Measurements from ENCODE around the gene DDX51. TPM values are rescaled to one million over a fixed set of nuclear protein-coding genes. Genes with fewer than 3 reads are reported as not detected.

Gene DDX51
- total RNA-seq, 1 experiment from 2014 or later: 29.3 TPM

DNA sequence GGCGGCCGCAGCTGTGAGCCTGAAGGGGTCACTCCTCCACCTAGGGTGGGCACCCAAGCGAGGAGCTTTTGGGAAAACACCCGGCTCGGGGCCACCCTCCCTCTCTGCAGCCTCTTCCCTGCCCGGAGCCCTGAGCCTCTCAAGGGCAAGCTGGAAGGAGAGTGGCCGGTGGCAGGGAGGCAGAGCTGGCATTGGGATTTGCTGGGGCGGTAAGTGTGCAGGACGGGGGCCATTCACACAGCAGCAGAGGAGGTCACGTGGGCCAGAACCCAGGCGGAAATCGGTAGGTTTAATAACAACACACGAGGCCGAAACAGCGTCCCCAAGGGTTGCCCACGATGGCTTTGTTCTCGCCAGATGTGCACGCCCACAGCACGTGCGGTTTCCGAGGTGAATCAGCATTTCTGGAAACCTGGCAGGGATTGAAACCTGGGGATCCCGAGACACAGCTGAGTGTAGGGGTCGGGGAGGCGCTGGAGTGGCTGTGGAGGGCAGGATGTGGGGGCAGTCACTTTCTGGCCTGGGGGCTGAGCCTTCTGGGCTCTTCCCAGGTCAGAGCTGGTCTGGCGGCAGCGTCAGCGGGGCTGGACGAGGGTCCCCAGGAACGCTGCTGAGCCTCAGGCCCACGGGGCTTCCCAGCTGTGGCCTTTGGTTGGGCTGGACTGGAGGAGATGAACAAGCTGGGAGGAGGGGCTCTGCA is 23.6 kb upstream of the DDX51 start:
- H3K27me3 ChIP-seq (ENCODE audit: control insufficient read depth, insufficient read depth, low read length): no peaks in the 10 kb centered on the region
- no peak overlapping the region for H3K27ac ChIP-seq (ENCODE audit: low read length)
- no peaks in the 10 kb centered on the region for H3K9me3 ChIP-seq (ENCODE audit: control insufficient read depth, insufficient read depth, low read depth, low read length)
- intact Hi-C loops (cut with micrococcal nuclease; ENCODE audit: unreplicated experiment): no loop called here
- TF ChIP-seq, protein P1, sequence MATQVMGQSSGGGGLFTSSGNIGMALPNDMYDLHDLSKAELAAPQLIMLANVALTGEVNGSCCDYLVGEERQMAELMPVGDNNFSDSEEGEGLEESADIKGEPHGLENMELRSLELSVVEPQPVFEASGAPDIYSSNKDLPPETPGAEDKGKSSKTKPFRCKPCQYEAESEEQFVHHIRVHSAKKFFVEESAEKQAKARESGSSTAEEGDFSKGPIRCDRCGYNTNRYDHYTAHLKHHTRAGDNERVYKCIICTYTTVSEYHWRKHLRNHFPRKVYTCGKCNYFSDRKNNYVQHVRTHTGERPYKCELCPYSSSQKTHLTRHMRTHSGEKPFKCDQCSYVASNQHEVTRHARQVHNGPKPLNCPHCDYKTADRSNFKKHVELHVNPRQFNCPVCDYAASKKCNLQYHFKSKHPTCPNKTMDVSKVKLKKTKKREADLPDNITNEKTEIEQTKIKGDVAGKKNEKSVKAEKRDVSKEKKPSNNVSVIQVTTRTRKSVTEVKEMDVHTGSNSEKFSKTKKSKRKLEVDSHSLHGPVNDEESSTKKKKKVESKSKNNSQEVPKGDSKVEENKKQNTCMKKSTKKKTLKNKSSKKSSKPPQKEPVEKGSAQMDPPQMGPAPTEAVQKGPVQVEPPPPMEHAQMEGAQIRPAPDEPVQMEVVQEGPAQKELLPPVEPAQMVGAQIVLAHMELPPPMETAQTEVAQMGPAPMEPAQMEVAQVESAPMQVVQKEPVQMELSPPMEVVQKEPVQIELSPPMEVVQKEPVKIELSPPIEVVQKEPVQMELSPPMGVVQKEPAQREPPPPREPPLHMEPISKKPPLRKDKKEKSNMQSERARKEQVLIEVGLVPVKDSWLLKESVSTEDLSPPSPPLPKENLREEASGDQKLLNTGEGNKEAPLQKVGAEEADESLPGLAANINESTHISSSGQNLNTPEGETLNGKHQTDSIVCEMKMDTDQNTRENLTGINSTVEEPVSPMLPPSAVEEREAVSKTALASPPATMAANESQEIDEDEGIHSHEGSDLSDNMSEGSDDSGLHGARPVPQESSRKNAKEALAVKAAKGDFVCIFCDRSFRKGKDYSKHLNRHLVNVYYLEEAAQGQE (IDR thresholded peaks at IDR 0.05; ENCODE audit: insufficient read depth in 1 of 2, low read depth in 2 of 2, low read length in 1 of 2): no peak
- TF ChIP-seq POLR2AphosphoS5 (IDR thresholded peaks at IDR 0.05; ENCODE audit: low read depth, low read length): no peak
- CTCF ChIA-PET: no interaction called here
- no peaks in the 10 kb centered on the region for H3K36me3 ChIP-seq (ENCODE audit: control insufficient read depth, insufficient read depth, low read length)
- H3K4me1 ChIP-seq (ENCODE audit: control insufficient read depth, insufficient read depth, low read length): peaks cover 11% of the 10 kb centered on the region
- in situ Hi-C loops (cut with HindIII; ENCODE audit: low pct_unique_long_range_greater_than_20kb, low sequenced_read_pairs): no loop called here
- POLR2A ChIA-PET: no interaction called here
- no peak overlapping the region for H3K4me3 ChIP-seq (ENCODE audit: low read depth in 2 of 2, low read length in 2 of 2)
- BruUV-seq (replicated peaks): no TSS peak
- no peak for DNase-seq (ENCODE audit: low read depth, low spot score)
- no peak for ATAC-seq

DNA sequence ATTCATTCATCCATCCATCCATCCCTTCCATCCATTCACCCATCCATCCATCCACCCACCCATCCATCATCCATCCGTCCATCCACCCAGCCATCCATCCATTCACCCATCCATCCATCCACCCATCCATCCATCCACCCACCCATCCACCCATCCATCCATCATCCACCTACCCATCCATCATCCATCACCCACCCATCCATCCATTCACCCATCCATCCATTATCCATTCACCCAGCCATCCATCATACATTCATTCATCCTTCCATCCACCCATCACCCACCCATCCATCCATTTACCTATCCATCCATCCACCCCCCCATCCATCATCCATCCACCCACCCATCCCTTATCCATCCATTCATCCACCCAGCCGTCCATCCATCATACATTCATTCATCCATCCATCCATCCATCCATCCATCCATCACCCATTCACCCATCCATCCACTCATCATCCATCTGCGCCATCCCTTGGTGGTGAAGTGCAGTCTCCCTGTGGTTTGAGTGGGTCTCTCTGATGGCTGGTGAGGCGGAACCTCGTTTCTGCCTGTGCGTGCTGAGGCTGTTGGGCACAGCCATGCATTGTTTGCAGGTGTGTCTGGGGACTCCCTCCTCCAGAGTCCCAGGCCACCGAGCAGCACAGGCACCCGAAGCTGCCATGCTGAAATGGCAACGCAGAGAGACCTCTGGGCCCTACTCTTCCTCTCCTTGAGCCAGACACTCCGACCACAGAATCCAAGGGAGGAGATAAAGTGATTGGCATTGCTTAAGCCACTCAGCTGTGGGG is 22.9 kb upstream of the DDX51 start:
- TF ChIP-seq, protein P2, sequence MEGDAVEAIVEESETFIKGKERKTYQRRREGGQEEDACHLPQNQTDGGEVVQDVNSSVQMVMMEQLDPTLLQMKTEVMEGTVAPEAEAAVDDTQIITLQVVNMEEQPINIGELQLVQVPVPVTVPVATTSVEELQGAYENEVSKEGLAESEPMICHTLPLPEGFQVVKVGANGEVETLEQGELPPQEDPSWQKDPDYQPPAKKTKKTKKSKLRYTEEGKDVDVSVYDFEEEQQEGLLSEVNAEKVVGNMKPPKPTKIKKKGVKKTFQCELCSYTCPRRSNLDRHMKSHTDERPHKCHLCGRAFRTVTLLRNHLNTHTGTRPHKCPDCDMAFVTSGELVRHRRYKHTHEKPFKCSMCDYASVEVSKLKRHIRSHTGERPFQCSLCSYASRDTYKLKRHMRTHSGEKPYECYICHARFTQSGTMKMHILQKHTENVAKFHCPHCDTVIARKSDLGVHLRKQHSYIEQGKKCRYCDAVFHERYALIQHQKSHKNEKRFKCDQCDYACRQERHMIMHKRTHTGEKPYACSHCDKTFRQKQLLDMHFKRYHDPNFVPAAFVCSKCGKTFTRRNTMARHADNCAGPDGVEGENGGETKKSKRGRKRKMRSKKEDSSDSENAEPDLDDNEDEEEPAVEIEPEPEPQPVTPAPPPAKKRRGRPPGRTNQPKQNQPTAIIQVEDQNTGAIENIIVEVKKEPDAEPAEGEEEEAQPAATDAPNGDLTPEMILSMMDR (IDR thresholded peaks at IDR 0.05): no peak
- Histone ChIP-seq H3K27ac (ENCODE audit: low read length) (no peak overlapping the region), H3K27me3 (ENCODE audit: control insufficient read depth, insufficient read depth, low read length) (no peaks in the 10 kb centered on the region), H3K36me3 (ENCODE audit: control insufficient read depth, insufficient read depth, low read length) (no peaks in the 10 kb centered on the region), H3K4me1 (ENCODE audit: control insufficient read depth, insufficient read depth, low read length) (peaks cover 13% of the 10 kb centered on the region), H3K9me3 (ENCODE audit: control insufficient read depth, insufficient read depth, low read depth, low read length) (no peaks in the 10 kb centered on the region), H3K4me3 (ENCODE audit: low read depth in 2 of 2, low read length in 2 of 2) (no peak overlapping the region)
- intact Hi-C loops (cut with micrococcal nuclease; ENCODE audit: unreplicated experiment): no loop called here
- BruUV-seq (replicated peaks): no TSS peak
- no peak for DNase-seq (ENCODE audit: low read depth, low spot score)
- in situ Hi-C loops (cut with HindIII; ENCODE audit: low pct_unique_long_range_greater_than_20kb, low sequenced_read_pairs): no loop called here
- ATAC-seq: no peak
- POLR2A ChIA-PET: no interaction called here
- CTCF ChIA-PET: no interaction called here

DNA sequence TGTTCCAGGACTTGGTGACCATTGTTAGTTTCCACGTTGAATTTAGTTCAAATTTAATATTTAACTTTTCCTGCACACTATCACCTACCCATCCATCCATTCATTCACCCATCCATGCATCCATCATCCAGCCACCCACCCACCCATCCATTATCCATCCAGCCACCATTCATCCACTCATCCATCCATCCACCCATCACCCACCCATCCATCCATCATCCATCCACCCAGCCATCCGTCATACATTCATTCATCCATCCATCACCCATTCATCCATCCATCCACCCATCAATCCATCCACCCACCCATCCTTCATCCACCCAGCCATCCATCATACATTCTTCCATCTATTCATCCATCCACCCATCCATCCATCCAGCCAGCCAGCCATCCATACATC is 22.0 kb upstream of the DDX51 start:
- TF ChIP-seq POLR2AphosphoS5 (IDR thresholded peaks at IDR 0.05; ENCODE audit: low read depth, low read length) (no peak), TCF7L2 (IDR thresholded peaks at IDR 0.05; ENCODE audit: low read depth, low read length) (no peak), SIN3A (IDR thresholded peaks at IDR 0.05; ENCODE audit: borderline replicate concordance, insufficient read depth, low read depth, low read length) (no peak)
- TF ChIP-seq, protein P2 (IDR thresholded peaks at IDR 0.05): no peak
- TF ChIP-seq, protein P1 (IDR thresholded peaks at IDR 0.05; ENCODE audit: insufficient read depth in 1 of 2, low read depth in 2 of 2, low read length in 1 of 2): no peak

More for the DNA sequence above, 22.0 kb upstream of the DDX51 start:
- intact Hi-C loops (cut with micrococcal nuclease; ENCODE audit: unreplicated experiment) (no loop called here), in situ Hi-C loops (cut with HindIII; ENCODE audit: low pct_unique_long_range_greater_than_20kb, low sequenced_read_pairs) (no loop called here)
- no peak for DNase-seq (ENCODE audit: low read depth, low spot score)
- no peaks in the 10 kb centered on the region for H3K9me3 ChIP-seq (ENCODE audit: control insufficient read depth, insufficient read depth, low read depth, low read length)
- H3K4me3 ChIP-seq (ENCODE audit: low read depth in 2 of 2, low read length in 2 of 2): no peak overlapping the region
- H3K36me3 ChIP-seq (ENCODE audit: control insufficient read depth, insufficient read depth, low read length): no peaks in the 10 kb centered on the region
- ChIA-PET POLR2A (no interaction called here), CTCF (no interaction called here)
- no peak for ATAC-seq
- peaks cover 13% of the 10 kb centered on the region for H3K4me1 ChIP-seq (ENCODE audit: control insufficient read depth, insufficient read depth, low read length)
- no peaks in the 10 kb centered on the region for H3K27me3 ChIP-seq (ENCODE audit: control insufficient read depth, insufficient read depth, low read length)
- no TSS peak for BruUV-seq (replicated peaks)
- no peak overlapping the region for H3K27ac ChIP-seq (ENCODE audit: low read length)

All from Panc1 (cell line).